Activated T-cell treated with anti-CD3 and anti-CD28 coated beads, Interleukin-2, amount 50 U/mL, for 24 hours (primary cell): ENCODE measurements around the gene CFAP119.

Source experiments
- DNase-seq: peaks from one replicate; pipeline ENCODE4 v3.0.0-alpha.2; 2020
- H3K27ac Mint-ChIP-seq: 2 replicates; pipeline ENCODE4 v1.8.0; 2020; ENCODE audit warnings: mild to moderate bottlenecking, mixed read lengths
- H3K27me3 Mint-ChIP-seq: 2 replicates; pipeline ENCODE4 v1.8.0; 2020; ENCODE audit warnings: mixed read lengths
- H3K36me3 Mint-ChIP-seq: 2 replicates; pipeline ENCODE4 v1.8.0; 2020; ENCODE audit warnings: low read depth, mixed read lengths
- H3K4me1 Mint-ChIP-seq: 2 replicates; pipeline ENCODE4 v1.8.0; 2020; ENCODE audit warnings: low read depth, mixed read lengths
- H3K4me3 Mint-ChIP-seq: 2 replicates; pipeline ENCODE4 v1.8.0; 2020; ENCODE audit warnings: mild to moderate bottlenecking, moderate library complexity, mixed read lengths
- H3K9me3 Mint-ChIP-seq: 2 replicates; pipeline ENCODE4 v1.8.0; 2020; ENCODE audit warnings: mixed read lengths

Gene CFAP119

DNA sequence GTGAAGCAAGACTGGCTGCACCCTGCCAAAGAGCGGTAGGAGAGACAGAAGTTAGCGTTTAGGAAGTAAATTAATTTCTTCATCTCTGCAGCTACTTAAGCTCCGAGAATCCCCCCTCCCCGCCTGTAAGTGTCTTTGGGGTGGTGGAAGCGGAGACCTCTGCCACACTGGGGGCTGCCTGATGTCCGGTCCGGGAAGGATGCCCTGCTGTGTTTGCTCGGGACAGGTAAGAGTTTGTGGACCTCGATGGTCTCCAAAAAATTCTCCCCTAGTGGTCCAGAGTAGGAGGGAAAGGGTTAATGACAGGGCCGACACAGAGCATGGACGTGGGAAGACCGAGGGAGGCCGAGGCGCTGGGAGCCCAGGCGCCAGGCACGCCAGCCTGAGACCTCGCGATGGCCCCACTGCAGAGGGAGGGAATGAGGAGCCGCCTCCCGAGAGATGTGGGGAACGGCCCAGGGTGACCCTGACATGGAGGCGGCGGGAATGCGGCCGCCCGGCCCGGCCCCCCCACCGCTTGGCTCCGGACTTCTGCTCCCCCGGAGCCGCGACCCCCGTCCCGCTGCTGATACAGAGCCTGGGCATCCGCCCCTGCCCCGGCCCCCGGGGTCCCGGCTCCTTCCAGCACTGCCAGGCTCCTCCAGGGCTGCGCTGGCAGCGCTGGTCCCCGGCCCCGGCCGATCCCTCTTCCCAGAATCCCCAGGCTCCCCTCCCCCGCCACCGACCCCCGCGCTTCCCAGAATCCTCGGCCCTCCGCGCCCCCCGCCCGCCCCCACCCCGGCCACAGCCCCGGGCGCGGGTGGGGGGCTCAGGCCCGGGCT, 24.5 kb upstream of the CFAP119 start:
- peaks cover 21% of the 10 kb centered on the region for H3K4me1 Mint-ChIP-seq
- H3K4me3 Mint-ChIP-seq, result peak overlapping the region; percentile 85
- H3K36me3 Mint-ChIP-seq, result peaks cover 18% of the 10 kb centered on the region
- DNase-seq, result peak; percentile 51
- peak overlapping the region; percentile 59 for H3K27ac Mint-ChIP-seq
- no peaks in the 10 kb centered on the region for H3K9me3 Mint-ChIP-seq
- peaks cover 4% of the 10 kb centered on the region for H3K27me3 Mint-ChIP-seq

DNA sequence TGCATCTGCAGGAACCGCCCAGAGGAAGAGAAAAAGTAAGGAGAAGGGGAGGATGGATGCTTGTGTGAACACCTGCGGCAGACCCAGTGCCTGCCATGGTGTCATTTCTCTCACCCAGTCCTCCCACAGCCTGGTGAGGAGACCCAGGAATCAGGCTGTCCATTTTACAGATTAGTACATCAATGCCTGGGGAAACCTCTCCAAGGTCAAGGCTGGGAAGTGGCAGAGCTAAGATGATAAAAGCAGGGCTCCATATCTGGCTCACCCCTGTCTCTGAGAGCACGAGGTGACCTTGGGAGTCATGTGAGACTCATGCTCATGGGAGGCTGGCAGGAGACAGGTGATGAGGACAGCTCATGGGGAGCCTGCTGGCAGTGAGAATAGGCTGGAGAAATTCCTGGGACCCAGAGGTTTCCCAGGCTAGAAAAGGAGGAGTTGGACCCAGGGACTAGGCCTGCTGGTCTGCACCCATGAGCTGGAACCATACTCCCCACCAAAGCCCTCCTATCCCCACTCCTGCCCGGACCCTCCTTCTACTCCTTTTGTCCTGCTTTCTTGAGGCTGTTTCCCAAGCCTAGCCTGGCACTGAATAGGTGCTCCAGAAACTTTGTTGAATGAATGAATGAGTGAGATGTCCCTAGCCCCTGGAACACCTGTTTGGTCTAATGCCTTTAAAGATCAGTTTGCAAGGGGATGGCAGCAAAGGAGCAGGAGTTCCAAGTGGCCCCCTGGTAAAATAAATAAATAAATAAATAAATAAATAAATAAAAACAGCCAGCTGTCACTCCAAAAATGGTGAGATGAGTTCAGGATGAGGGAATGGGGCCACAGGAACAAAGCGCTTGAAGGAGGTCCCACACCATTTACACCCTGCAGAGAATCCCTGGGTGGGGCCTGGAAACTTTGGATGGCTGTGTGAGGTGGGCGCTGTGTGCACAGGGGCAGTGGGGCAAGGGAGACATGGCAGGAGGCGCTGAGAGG, 23.6 kb upstream of the CFAP119 start:
- H3K9me3 Mint-ChIP-seq, result no peaks in the 10 kb centered on the region
- H3K27ac Mint-ChIP-seq, result no peak overlapping the region
- peaks cover 4% of the 10 kb centered on the region for H3K27me3 Mint-ChIP-seq
- peaks cover 18% of the 10 kb centered on the region for H3K36me3 Mint-ChIP-seq
- peaks cover 21% of the 10 kb centered on the region for H3K4me1 Mint-ChIP-seq
- H3K4me3 Mint-ChIP-seq, result peak overlapping the region; percentile 85
- DNase-seq, result no peak

DNA sequence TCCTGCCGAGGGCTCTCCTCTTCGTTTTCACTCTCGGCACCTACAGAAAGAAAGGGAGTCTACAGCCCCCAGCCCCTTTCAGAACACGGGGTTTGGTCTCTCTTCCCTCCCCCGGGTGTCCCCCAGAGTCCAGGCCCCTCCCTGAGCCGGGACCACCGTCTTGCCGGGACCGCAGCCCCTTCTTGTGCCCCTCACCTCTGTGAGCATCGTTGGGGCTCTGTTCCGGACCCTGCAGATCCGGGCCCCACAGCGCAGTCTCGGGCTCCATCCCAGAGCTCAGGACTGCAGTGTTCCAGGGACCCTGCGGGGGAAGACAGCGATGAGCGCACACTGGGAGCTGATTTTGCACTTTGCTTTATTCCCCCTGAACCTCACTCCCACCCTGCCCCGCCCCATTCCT, 22.4 kb upstream of the CFAP119 start:
- no peaks in the 10 kb centered on the region for H3K9me3 Mint-ChIP-seq
- peaks cover 18% of the 10 kb centered on the region for H3K36me3 Mint-ChIP-seq
- peaks cover 4% of the 10 kb centered on the region for H3K27me3 Mint-ChIP-seq
- H3K27ac Mint-ChIP-seq, result no peak overlapping the region
- peaks cover 21% of the 10 kb centered on the region for H3K4me1 Mint-ChIP-seq
- H3K4me3 Mint-ChIP-seq, result no peak overlapping the region
- no peak for DNase-seq

DNA sequence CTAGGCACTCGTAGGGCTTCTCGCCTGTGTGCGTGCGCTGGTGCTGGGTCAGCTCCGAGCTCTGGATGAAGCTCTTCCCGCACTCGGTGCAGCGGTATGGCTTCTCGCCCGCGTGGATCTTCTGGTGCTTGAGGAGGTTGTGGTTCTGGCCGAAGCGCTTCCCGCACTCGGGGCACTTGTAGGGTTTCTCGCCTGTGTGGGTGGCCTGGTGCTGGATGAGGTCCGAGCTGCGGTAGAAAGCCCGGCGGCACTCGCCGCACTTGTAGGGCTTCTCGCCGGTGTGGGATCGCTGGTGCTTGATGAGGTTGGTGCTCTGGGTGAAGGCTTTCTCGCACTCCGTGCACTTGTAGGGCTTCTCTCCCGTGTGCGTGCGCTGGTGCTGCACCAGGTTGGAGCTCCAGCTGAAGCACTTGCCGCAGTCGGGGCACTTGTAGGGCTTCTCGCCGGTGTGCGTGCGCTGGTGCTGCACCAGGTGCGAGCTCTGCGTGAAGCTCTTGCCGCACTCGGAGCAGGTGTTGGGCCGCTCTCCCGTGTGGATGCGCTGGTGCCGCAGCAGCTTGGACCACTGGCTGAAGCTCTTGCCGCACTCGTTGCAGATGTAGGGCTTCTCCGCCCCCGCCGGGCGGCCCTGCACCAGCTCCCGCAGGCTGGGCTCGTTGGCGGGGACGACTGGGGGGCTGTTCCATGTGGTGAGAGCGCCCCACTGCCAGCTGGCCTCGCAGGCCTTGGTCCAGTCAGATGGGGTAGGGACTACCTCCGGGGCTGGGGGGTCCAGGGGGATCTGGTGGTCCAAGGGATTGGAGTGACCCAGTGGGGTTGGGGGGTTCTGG, 21.6 kb upstream of the CFAP119 start:
- DNase-seq, result no peak
- peaks cover 21% of the 10 kb centered on the region for H3K4me1 Mint-ChIP-seq
- H3K4me3 Mint-ChIP-seq, result no peak overlapping the region
- peaks cover 18% of the 10 kb centered on the region for H3K36me3 Mint-ChIP-seq
- no peak overlapping the region for H3K27ac Mint-ChIP-seq
- peaks cover 4% of the 10 kb centered on the region for H3K27me3 Mint-ChIP-seq
- H3K9me3 Mint-ChIP-seq, result no peaks in the 10 kb centered on the region

DNA sequence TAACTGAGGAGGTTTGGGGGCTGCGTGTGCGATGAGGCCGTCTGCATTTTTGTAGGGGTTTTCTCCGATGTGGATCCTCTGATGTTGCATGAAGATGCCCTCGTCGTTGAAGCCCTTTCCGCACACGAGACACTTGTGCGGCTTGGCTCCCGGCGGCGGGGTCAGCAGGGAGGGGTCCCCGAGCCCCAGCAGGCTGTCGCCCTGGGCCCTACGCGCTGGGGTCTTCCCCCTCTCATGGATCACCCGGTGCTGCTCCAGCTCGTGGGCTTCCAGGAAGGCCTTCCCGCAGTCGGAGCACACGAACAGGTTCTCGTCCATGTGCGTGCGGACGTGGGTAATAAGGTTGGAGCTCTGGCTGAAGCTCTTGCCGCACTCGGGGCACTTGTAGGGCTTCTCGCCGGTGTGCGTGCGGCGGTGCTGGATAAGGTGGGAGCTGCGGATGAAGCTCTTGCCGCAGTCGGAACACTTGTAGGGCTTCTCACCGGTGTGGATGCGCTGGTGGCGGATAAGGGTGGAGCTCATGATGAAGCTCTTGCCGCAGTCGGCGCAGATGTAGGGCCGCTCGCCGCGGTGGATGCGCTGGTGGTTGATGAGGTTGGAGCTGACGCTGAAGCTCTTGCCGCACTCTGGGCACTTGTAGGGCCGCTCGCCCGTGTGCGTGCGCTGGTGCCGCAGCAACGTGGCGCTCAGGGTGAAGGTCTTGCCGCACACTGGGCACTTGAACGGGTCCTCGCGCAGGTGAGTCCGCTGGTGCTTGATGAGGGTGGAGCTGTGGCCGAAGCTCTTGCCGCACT, 20.8 kb upstream of the CFAP119 start:
- H3K36me3 Mint-ChIP-seq, result peaks cover 18% of the 10 kb centered on the region
- DNase-seq, result no peak
- peaks cover under 1% of the 10 kb centered on the region for H3K27me3 Mint-ChIP-seq
- H3K27ac Mint-ChIP-seq, result no peak overlapping the region
- H3K4me3 Mint-ChIP-seq, result no peak overlapping the region
- peaks cover 18% of the 10 kb centered on the region for H3K4me1 Mint-ChIP-seq
- no peaks in the 10 kb centered on the region for H3K9me3 Mint-ChIP-seq

DNA sequence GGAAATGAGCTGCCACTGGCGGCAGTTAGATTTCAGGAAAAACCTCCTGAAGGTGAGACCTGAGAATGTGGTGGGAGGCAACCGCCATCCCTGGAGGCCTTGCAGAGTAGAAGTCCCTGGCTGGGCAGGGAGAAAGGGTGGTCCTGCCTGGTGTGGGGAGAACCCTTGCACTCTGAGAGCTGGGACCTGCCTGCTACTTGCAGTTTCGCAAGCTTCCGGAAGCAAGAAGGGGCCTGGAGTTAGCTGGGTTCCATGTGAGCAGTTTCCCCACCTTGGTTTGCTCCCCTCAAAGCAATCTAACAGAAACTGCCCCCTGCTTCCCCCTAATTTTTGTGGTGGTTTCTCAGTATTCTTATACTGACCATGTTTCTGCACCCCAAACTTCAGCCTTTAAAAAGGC, 18.7 kb upstream of the CFAP119 start:
- no peak overlapping the region for H3K27ac Mint-ChIP-seq
- peaks cover 19% of the 10 kb centered on the region for H3K4me1 Mint-ChIP-seq
- no peaks in the 10 kb centered on the region for H3K9me3 Mint-ChIP-seq
- no peaks in the 10 kb centered on the region for H3K27me3 Mint-ChIP-seq
- H3K4me3 Mint-ChIP-seq, result no peak overlapping the region
- peaks cover 22% of the 10 kb centered on the region for H3K36me3 Mint-ChIP-seq
- no peak for DNase-seq

DNA sequence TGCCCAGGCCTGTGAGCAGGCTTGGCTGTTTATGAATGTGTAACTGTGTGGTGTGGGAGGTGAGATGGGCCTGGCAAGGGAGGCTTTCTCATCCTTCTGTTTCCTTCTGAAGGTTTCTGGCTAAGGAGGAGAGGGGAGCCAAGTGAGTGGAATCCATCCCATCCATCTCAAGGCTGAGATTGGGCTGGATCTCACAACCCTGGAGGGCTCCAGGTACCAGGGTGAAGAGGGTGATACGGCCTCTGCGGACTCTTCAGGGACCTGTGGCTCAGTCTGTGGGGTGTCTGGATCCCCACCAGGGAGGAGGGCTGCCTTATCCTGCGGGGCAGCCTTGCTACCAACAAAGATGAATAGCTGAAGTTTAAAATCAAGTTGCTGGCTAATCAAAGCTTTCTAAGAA, 18.2 kb upstream of the CFAP119 start:
- Mint-ChIP-seq H3K36me3 (peaks cover 26% of the 10 kb centered on the region), H3K27ac (no peak overlapping the region), H3K4me3 (no peak overlapping the region), H3K27me3 (no peaks in the 10 kb centered on the region), H3K9me3 (no peaks in the 10 kb centered on the region), H3K4me1 (peaks cover 18% of the 10 kb centered on the region)
- no peak for DNase-seq

DNA sequence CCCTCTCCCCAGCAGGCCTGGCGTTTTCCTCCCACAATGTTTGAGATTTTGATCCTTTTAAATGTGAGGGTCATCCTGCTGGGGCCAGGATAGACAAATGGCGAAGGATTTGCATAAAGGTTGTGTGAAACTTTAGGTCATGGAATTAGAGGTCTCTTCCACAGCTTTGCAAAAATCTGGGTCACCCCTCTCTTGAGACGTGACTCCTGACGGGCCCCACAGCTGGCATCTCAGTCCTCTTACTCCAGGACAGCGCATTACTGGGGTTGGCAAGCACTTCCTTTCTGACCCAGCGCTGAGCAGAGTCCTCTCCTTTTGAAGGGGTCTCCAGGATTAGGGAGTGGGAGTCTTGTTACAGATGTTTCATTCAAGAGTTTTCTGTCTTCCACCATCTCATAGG, 17.7 kb upstream of the CFAP119 start:
- Mint-ChIP-seq H3K27ac (no peak overlapping the region), H3K4me1 (peaks cover 22% of the 10 kb centered on the region), H3K4me3 (no peak overlapping the region)

DNA sequence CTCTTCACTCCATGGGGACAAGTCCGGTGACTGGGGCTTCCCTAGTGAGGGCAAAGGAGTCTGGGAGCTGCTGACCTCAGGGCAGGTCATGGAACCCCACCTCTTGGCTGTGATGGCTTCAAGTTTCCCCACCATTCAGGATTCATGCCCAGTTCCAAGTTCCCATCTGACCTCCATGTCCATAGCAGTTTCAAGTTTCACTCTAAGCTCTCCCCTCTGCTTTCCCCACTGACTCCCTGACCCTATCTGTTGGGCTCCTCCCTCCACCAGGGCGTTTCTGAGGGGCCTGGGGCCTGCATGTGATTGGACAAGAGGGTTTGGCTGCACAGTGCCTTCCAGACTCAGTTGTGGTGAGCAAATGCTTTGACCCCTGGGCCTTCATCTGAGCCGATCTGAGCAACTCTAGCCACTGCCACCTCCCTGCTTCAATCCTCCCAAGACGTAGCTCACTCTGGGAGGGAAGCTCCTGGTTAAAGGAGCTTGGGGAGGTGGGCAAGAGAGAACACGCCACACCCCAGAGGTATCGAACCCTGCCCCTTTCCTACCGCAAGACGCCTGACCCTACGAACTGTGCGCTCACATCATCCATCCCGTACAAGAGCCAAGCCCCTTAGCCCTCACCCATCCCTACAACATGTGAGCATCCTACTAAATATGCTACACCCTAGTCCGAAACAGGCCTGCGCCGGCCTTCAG, 16.8 kb upstream of the CFAP119 start:
- H3K27me3 Mint-ChIP-seq, result no peaks in the 10 kb centered on the region
- no peaks in the 10 kb centered on the region for H3K9me3 Mint-ChIP-seq
- no peak overlapping the region for H3K27ac Mint-ChIP-seq
- H3K4me1 Mint-ChIP-seq, result peaks cover 23% of the 10 kb centered on the region
- no peak for DNase-seq
- peaks cover 39% of the 10 kb centered on the region for H3K36me3 Mint-ChIP-seq
- H3K4me3 Mint-ChIP-seq, result no peak overlapping the region

More for the DNA sequence above, 17.7 kb upstream of the CFAP119 start:
- Mint-ChIP-seq H3K36me3 (peaks cover 30% of the 10 kb centered on the region), H3K9me3 (no peaks in the 10 kb centered on the region), H3K27me3 (no peaks in the 10 kb centered on the region)
- DNase-seq, result no peak

DNA sequence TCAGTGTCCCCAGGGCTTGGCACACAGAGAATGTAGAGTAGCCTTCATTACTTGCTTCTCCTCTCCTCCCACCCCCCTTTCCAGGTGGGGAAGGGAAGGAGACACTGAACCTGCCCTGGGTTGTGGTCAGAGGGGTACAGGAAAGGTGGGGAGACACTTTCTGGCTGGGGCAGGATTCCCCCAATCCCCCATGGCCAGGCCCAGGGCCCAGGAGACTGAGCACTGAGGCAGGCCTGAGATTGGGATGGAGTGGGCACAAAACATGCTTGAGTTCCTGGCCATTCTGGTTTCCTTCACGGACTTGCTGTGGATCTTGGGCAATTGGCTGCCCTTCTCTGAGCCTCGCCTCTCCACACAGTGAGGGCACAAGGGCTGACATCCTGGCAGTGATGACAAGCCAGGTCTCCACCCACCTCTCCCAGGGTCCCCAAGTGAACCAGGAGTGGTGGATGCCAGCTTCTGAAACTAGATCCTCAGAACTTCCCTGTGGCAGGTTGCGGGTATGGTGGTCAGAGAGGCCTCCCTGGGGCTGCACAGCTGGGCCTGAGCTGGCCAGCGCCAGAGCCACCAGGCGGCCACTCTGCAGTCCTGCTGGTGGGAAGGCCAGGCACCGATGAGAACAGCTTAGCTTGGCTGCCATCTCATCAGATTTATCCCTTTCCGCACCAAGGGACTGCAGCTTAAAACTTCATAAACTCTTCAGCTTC, 15.9 kb upstream of the CFAP119 start:
- Mint-ChIP-seq H3K4me3 (peak overlapping the region; percentile 93), H3K27me3 (no peaks in the 10 kb centered on the region), H3K4me1 (peaks cover 25% of the 10 kb centered on the region), H3K9me3 (no peaks in the 10 kb centered on the region), H3K36me3 (peaks cover 41% of the 10 kb centered on the region), H3K27ac (no peak overlapping the region)
- DNase-seq, result no peak

DNA sequence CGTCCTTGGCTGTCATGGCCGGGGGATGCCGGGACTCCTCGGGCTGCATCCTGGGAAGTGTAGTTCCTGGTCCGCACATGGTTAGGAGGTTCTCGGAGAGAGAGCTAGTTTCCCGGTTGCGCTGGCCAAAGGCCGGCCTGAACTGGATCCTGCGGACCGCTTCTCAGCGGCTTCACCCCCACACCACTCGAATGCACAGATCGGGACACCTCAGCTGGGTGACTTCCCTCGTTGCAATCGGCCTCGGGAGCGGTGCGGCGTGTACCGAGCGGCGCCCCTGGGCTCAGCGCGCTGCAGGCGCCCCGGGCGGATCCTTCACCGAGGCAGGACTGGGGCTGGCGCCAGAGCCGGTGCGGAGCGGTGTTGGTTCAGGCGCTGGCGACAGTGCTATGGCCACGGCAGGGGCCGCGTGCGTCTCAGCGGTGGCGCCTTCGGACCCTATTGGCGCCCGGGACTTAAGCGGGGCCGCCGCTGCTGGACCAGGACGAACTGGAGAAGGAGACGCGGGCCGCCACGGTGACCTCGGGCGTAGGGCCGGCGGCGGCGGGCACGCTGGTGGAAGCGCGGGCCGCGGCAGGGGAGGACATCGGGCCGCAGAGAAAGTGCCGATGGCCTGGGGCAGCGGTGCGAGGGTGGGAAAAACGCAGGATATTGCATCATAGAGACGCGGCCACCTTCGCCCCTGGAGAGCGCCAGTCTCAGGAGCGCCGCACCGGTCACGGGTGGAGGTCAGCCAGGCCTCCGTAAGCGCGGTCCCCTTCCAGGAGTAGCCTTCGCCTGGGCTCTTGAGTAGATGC, 13.7 kb upstream of the CFAP119 start:
- peak; percentile 79 for DNase-seq
- no peaks in the 10 kb centered on the region for H3K27me3 Mint-ChIP-seq

DNA sequence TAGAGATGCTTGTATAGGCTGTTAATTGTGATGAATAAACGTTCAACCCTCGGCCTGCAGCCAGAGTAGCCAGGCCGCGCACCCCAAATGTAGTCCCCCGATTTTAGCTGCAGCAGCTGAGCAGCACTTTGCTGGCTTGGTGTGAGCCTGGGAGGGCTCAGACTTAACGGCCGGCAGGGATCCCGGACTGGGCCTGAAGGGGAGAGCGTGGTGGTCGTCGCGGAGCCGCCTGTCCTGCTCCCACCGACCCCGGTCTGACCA, 13.2 kb upstream of the CFAP119 start:
- DNase-seq, result no peak
- Mint-ChIP-seq H3K27me3 (no peaks in the 10 kb centered on the region), H3K4me3 (peak overlapping the region; percentile 93), H3K4me1 (peaks cover 27% of the 10 kb centered on the region), H3K36me3 (peaks cover 59% of the 10 kb centered on the region), H3K9me3 (no peaks in the 10 kb centered on the region), H3K27ac (peak overlapping the region; percentile 95)

More for the DNA sequence above, 13.7 kb upstream of the CFAP119 start:
- H3K4me3 Mint-ChIP-seq, result peak overlapping the region; percentile 93
- H3K36me3 Mint-ChIP-seq, result peaks cover 54% of the 10 kb centered on the region
- peaks cover 27% of the 10 kb centered on the region for H3K4me1 Mint-ChIP-seq
- no peaks in the 10 kb centered on the region for H3K9me3 Mint-ChIP-seq
- peak overlapping the region; percentile 95 for H3K27ac Mint-ChIP-seq
